OCI-M2 (cell line): Measurements from ENCODE around the gene DOK5.

Experiments
- DNase-seq: peaks from one replicate; lab custom pipeline; 2025; ENCODE audit not compliant: unreplicated experiment; lab: John Stamatoyannopoulos, UW

The DOK5 gene

GRCh38 chr20:54681869-54682268 is 206.5 kb downstream of the DOK5 start:
- no peak for DNase-seq

GRCh38 chr20:54688476-54688875 is 213.1 kb downstream of the DOK5 start:
- no peak for DNase-seq

- no peak for DNase-seq
These were observed 214.9 kb downstream of the DOK5 start for GRCh38 chr20:54690323-54690722.

- DNase-seq, result no peak
These were observed 215.9 kb downstream of the DOK5 start for GRCh38 chr20:54691327-54691726.

GRCh38 chr20:54692168-54692887 is 216.9 kb downstream of the DOK5 start:
- DNase-seq, result no peak

- DNase-seq, result no peak
These were observed 219.1 kb downstream of the DOK5 start for GRCh38 chr20:54694516-54694915.

- no peak for DNase-seq
These were observed 223.0 kb downstream of the DOK5 start for GRCh38 chr20:54698373-54698772.
